Prostate gland (tissue), 2 donors: ENCODE measurements around the gene SLC4A11. TPM values are rescaled to one million over a fixed set of nuclear protein-coding genes. Genes with fewer than 3 reads are reported as not detected.

Experiments used
- DNase-seq: peaks from one replicate; pipeline ENCODE4 v3.0.0-alpha.2; 2019; ENCODE audit warnings: low spot score
- H3K27ac ChIP-seq, 2 donors: fragments of 200-600 bp; sonication (generic); 2 replicates each; pipeline ENCODE4 v1.5.1; 2017 to 2019
- H3K27me3 ChIP-seq: fragments of 200-600 bp; sonication (generic); replicated peaks from 2 replicates; pipeline ENCODE4 v1.5.1; 2019; ENCODE audit not compliant: insufficient read depth
- H3K36me3 ChIP-seq, 2 donors: fragments of 200-600 bp; sonication (generic); 1 replicate in 1 of 2; 2 replicates in 1 of 2; pipeline versions ENCODE4 v1.5.1 to v1.8.1; 2017 to 2019
- H3K4me1 ChIP-seq: fragments of 200-600 bp; sonication (generic); replicated peaks from 2 replicates; pipeline ENCODE4 v1.5.1; 2019
- H3K4me3 ChIP-seq, 2 donors: fragments of 200-600 bp; sonication (generic); 2 replicates each; pipeline ENCODE4 v1.5.1; 2017 to 2019
- H3K9me3 ChIP-seq: fragments of 200-600 bp; sonication (generic); 2 replicates; pipeline ENCODE4 v1.5.1; 2017
- POLR2A ChIP-seq: fragments of 450-650 bp; IDR thresholded peaks from one replicate; pipeline ENCODE4 v1.6.1; 2016; ENCODE audit warnings: antibody characterized with exemption, mild to moderate bottlenecking
- POLR2AphosphoS5 ChIP-seq: sonication (generic); formaldehyde crosslinking; IDR thresholded peaks from one replicate; pipeline ENCODE4 v1.6.1; 2017; ENCODE audit warnings: antibody characterized with exemption
- WGBS: methylation state at CpG from one replicate; pipeline ENCODE4 v1.1.5; 2018; 5-methylcytosine and 5-hydroxymethylcytosine counted together
- intact Hi-C: fragments of 100-400 bp; cut with DNase I; formaldehyde crosslinking; loops from one replicate; pipeline ENCODE4 v1.14.2; 2022
- total RNA-seq, 2 donors: library from RNA; depleted of rRNA; stranded (reverse); fragments of >200 nt; gene quantifications; one replicate each; pipeline ENCODE4 v1.1.0, GENCODE V29; 2016
- TF ChIP-seq, protein P1 (sequence below), 4 experiments: fragments of 200-600 bp in 2 of 4; fragments of 450-650 bp in 2 of 4; sonication (generic) in 2 of 4; IDR thresholded peaks; 1 replicate in 3 of 4; 2 replicates in 1 of 4; pipeline ENCODE4 v1.5.1; 2016 to 2019; ENCODE audit warnings: antibody characterized with exemption in 4 of 4, mild to moderate bottlenecking in 2 of 4, moderate library complexity in 2 of 4

SLC4A11 gene
- total RNA-seq, 2 donors from 2014 or later = 9.2 to 12.7 TPM

- WGBS = 67% methylated on average over 2 of the region's 2 CpGs
- intact Hi-C loops = no loop called here
- Histone ChIP-seq H3K27me3 (no peaks in the 10 kb centered on the region), H3K4me3 (no peak overlapping the region), H3K4me1 (peaks cover 10% of the 10 kb centered on the region), H3K36me3 (peaks cover 14 to 21% of the 10 kb centered on the region in 2 donors), H3K27ac (no peak overlapping the region), H3K9me3 (no peaks in the 10 kb centered on the region)
- TF ChIP-seq POLR2A (no peak), POLR2AphosphoS5 (no peak)
- TF ChIP-seq, protein P1, sequence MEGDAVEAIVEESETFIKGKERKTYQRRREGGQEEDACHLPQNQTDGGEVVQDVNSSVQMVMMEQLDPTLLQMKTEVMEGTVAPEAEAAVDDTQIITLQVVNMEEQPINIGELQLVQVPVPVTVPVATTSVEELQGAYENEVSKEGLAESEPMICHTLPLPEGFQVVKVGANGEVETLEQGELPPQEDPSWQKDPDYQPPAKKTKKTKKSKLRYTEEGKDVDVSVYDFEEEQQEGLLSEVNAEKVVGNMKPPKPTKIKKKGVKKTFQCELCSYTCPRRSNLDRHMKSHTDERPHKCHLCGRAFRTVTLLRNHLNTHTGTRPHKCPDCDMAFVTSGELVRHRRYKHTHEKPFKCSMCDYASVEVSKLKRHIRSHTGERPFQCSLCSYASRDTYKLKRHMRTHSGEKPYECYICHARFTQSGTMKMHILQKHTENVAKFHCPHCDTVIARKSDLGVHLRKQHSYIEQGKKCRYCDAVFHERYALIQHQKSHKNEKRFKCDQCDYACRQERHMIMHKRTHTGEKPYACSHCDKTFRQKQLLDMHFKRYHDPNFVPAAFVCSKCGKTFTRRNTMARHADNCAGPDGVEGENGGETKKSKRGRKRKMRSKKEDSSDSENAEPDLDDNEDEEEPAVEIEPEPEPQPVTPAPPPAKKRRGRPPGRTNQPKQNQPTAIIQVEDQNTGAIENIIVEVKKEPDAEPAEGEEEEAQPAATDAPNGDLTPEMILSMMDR (IDR thresholded peaks at IDR 0.05) = no peak
- DNase-seq = no peak
Observed at GRCh38 chr20:3199206-3199605, 39.8 kb downstream of the SLC4A11 start.

GRCh38 chr20:3195590-3196237 is 43.3 kb downstream of the SLC4A11 start:
- Histone ChIP-seq H3K4me1 (no peaks in the 10 kb centered on the region), H3K4me3 (no peak overlapping the region), H3K36me3 (peaks cover 35 to 37% of the 10 kb centered on the region in 2 donors), H3K9me3 (no peaks in the 10 kb centered on the region), H3K27me3 (no peaks in the 10 kb centered on the region), H3K27ac (no peak overlapping the region)
- DNase-seq = no peak
- 91% methylated on average over 7 of the region's 7 CpGs for WGBS
- intact Hi-C loops = no loop called here
- TF ChIP-seq POLR2A (no peak), POLR2AphosphoS5 (no peak)
- TF ChIP-seq, protein P1 (IDR thresholded peaks at IDR 0.05) = no peak

- Histone ChIP-seq H3K27ac (no peak overlapping the region), H3K4me3 (no peak overlapping the region), H3K27me3 (no peaks in the 10 kb centered on the region), H3K4me1 (no peaks in the 10 kb centered on the region), H3K9me3 (no peaks in the 10 kb centered on the region), H3K36me3 (peaks cover 28 to 39% of the 10 kb centered on the region in 2 donors)
- 93% methylated on average over 10 of the region's 10 CpGs for WGBS
- TF ChIP-seq POLR2AphosphoS5 = no peak
- DNase-seq = no peak
- intact Hi-C loops = no loop called here
Observed at GRCh38 chr20:3194617-3195280, 44.2 kb downstream of the SLC4A11 start.

- H3K4me1 ChIP-seq = no peaks in the 10 kb centered on the region
- no peak for TF ChIP-seq POLR2A
- no peak for TF ChIP-seq POLR2AphosphoS5
- TF ChIP-seq, protein P1 (IDR thresholded peaks at IDR 0.05) = no peak
- no peaks in the 10 kb centered on the region for H3K27me3 ChIP-seq
- DNase-seq = no peak
- H3K4me3 ChIP-seq = no peak overlapping the region
- 93% methylated on average over 14 of the region's 14 CpGs for WGBS
- peaks cover 26 to 33% of the 10 kb centered on the region in 2 donors for H3K36me3 ChIP-seq
- intact Hi-C loops = no loop called here
- H3K27ac ChIP-seq = no peak overlapping the region
- H3K9me3 ChIP-seq = no peaks in the 10 kb centered on the region
Observed at GRCh38 chr20:3193806-3194616, 45.0 kb downstream of the SLC4A11 start.

GRCh38 chr20:3192226-3193015 is 46.6 kb downstream of the SLC4A11 start:
- H3K36me3 ChIP-seq = peaks cover 26 to 33% of the 10 kb centered on the region in 2 donors
- no peak overlapping the region for H3K27ac ChIP-seq
- DNase-seq = no peak
- no peaks in the 10 kb centered on the region for H3K4me1 ChIP-seq
- WGBS = 91% methylated on average over 18 of the region's 18 CpGs
- no peak for TF ChIP-seq POLR2A
- TF ChIP-seq POLR2AphosphoS5 = no peak
- TF ChIP-seq, protein P1 (IDR thresholded peaks at IDR 0.05) = no peak
- intact Hi-C loops = no loop called here
- H3K9me3 ChIP-seq = no peaks in the 10 kb centered on the region
- no peak overlapping the region for H3K4me3 ChIP-seq
- no peaks in the 10 kb centered on the region for H3K27me3 ChIP-seq
